Measurements from ENCODE around the gene ARHGAP1. TPM values are rescaled to one million over a fixed set of nuclear protein-coding genes. Genes with fewer than 3 reads are reported as not detected.

The ARHGAP1 gene
- polyA plus RNA-seq, 2 of the 4 experiments (the other 2 are of a cell fraction): 17.2 to 35.2 TPM

GRCh38 chr11:46658259-46658658, 42.2 kb downstream of the ARHGAP1 start:
- DNase-seq (ENCODE audit: low read depth in 1 of 2, low spot score in 1 of 2) (no peak), FAIRE-seq (no peak), ATAC-seq (no peak)
- H3K27ac ChIP-seq: no peak overlapping the region
- 91% methylated on average over 4 of the region's 4 CpGs for WGBS (ENCODE audit: missing lambda C conversion rate)
- ChIA-PET CTCF (interaction anchor here (0.7 to 1.0 kb wide), 2 partner anchors 79 to 277 kb away, joined by 3 to 5 read pairs; partner anchors contain the start of gene MDK), POLR2A (no interaction called here)
- TF ChIP-seq SREBF2 (IDR thresholded peaks at IDR 0.05) (no peak), BHLHE40 (IDR thresholded peaks at IDR 0.05; ENCODE audit: low read depth, low read length) (no peak), CTCF (IDR thresholded peaks at IDR 0.05) (no peak), POLR2AphosphoS2 (conservative IDR thresholded peaks at IDR 0.05; ENCODE audit: low read length) (no peak), CBX2 (IDR thresholded peaks at IDR 0.05; ENCODE audit: borderline replicate concordance, low read depth) (no peak), FOSL2 (IDR thresholded peaks at IDR 0.05) (no peak), FOSL2 (CRISPR knock-in tag; IDR thresholded peaks at IDR 0.05) (no peak), MAZ (IDR thresholded peaks at IDR 0.05; ENCODE audit: borderline replicate concordance, low read depth, low read length) (no peak), ZC3H11A (IDR thresholded peaks at IDR 0.05) (no peak), RAD21 (conservative IDR thresholded peaks at IDR 0.05 in 1 of 2, IDR thresholded peaks at IDR 0.05 in 1 of 2) (no peak), PBX3 (IDR thresholded peaks at IDR 0.05) (no peak), EHF (CRISPR knock-in tag; IDR thresholded peaks at IDR 0.05) (no peak), NPAS2 (CRISPR knock-in tag; IDR thresholded peaks at IDR 0.05; ENCODE audit: borderline replicate concordance) (no peak), HOXB5 (CRISPR knock-in tag; IDR thresholded peaks at IDR 0.05) (no peak)
- 0 out of 3 replicates have a peak, but pooled peaks cover 3% of the 10 kb centered on the region for H3K4me1 ChIP-seq
- no peak overlapping the region for H3K4me2 ChIP-seq
- no peak overlapping the region for H3K4me3 ChIP-seq
- H3K9me3 ChIP-seq: no peaks in the 10 kb centered on the region

- DNase-seq (ENCODE audit: low read depth in 1 of 2, low spot score in 1 of 2) (no peak), ATAC-seq (no peak), FAIRE-seq (no peak)
- POLR2A ChIA-PET: no interaction called here
- Histone ChIP-seq H3K27ac (no peak overlapping the region), H3K4me3 (no peak overlapping the region), H3K9me3 (no peaks in the 10 kb centered on the region), H3K4me1 (0 out of 3 replicates have a peak, but pooled peaks cover 3% of the 10 kb centered on the region), H3K4me2 (no peak overlapping the region)
- CTCF ChIA-PET: interaction anchor here (1.4 to 1.6 kb wide), 2 partner anchors 15 to 39 kb away, joined by 5 to 7 read pairs; no protein-coding TSS in a partner anchor
- 91% methylated on average over 3 of the region's 3 CpGs for WGBS (ENCODE audit: missing lambda C conversion rate)
- TF ChIP-seq NFE2L2 (conservative IDR thresholded peaks at IDR 0.05; ENCODE audit: low read length) (no peak), ZC3H11A (IDR thresholded peaks at IDR 0.05) (no peak)
These were observed 43.2 kb downstream of the ARHGAP1 start for GRCh38 chr11:46657186-46657585.

- FAIRE-seq: no peak
- CTCF ChIA-PET: no interaction called here
- POLR2A ChIA-PET: no interaction called here
These were observed 44.8 kb downstream of the ARHGAP1 start for GRCh38 chr11:46655631-46656030.

More at GRCh38 chr11:46655631-46656030, 44.8 kb downstream of the ARHGAP1 start:
- TF ChIP-seq JUNB (IDR thresholded peaks at IDR 0.05) (no peak), PHF8 (IDR thresholded peaks at IDR 0.05; ENCODE audit: borderline replicate concordance, low read depth) (no peak), MAX (IDR thresholded peaks at IDR 0.05) (no peak), POLR2A (IDR thresholded peaks at IDR 0.05; ENCODE audit: low read length) (no peak), FOXS1 (CRISPR knock-in tag; IDR thresholded peaks at IDR 0.05) (no peak), HES2 (IDR thresholded peaks at IDR 0.05) (no peak), FOSB (CRISPR knock-in tag; IDR thresholded peaks at IDR 0.05) (no peak), NFE2L2 (conservative IDR thresholded peaks at IDR 0.05; ENCODE audit: low read length) (no peak)
- ATAC-seq: no peak
- Histone ChIP-seq H3K27ac (no peak overlapping the region), H3K4me2 (no peak overlapping the region), H3K4me3 (no peak overlapping the region), H3K9me3 (no peaks in the 10 kb centered on the region), H3K4me1 (0 out of 3 replicates have a peak, but pooled peaks cover 3% of the 10 kb centered on the region)
- 89% methylated on average over 4 of the region's 4 CpGs for WGBS (ENCODE audit: missing lambda C conversion rate)
- DNase-seq (ENCODE audit: low read depth in 1 of 2, low spot score in 1 of 2): no peak
